CD4-positive, alpha-beta T cell (primary cell): Measurements from ENCODE around the gene CD4. TPM values are rescaled to one million over a fixed set of nuclear protein-coding genes. Genes with fewer than 3 reads are reported as not detected.

Source experiments
- ATAC-seq: fragments of 200-7000 bp; cut with Tn5 transposase; one replicate; pipeline ENCODE4 v1.10.0; 2022; ENCODE audit warnings: mild to moderate bottlenecking; ENCODE audit not compliant: poor library complexity
- CTCF ChIA-PET: fragments of 350-600 bp; sonication (Branson Sonifier 250); formaldehyde crosslinking; loops from one replicate; lab custom pipeline; 2021; ENCODE audit warnings: antibody characterized with exemption, inconsistent platforms; lab: Charles Lee
- POLR2A ChIA-PET: fragments of 350-600 bp; sonication (Branson Sonifier 250); formaldehyde crosslinking; loops from one replicate; lab custom pipeline; 2021; ENCODE audit warnings: antibody characterized with exemption, inconsistent platforms; lab: Charles Lee
- DNase-seq, 14 experiments: peaks; one replicate each; pipeline ENCODE4 v3.0.0-alpha.2; 2013 to 2020; ENCODE audit warnings: mixed read lengths in 2 of 14
- H3K27ac ChIP-seq, 2 donors: one replicate each; pipeline versions ENCODE4 v1.5.1 to v1.7.0; 2013; ENCODE audit warnings: low read length in 2 of 2, low read depth in 1 of 2, mild to moderate bottlenecking in 1 of 2
- H3K27me3 ChIP-seq, 2 experiments: 1 replicate in 1 of 2; 2 replicates in 1 of 2; pipeline versions ENCODE4 v1.6.1 to v1.7.0; 2013; ENCODE audit warnings: low read length in 2 of 2, control low read depth in 1 of 2, mild to moderate bottlenecking in 1 of 2, moderate library complexity in 1 of 2; ENCODE audit not compliant: insufficient read depth in 2 of 2, control insufficient read depth in 1 of 2
- H3K36me3 ChIP-seq: one replicate; pipeline ENCODE4 v1.6.1; 2013; ENCODE audit warnings: low read length, control low read depth; ENCODE audit not compliant: insufficient read depth
- H3K4me1 ChIP-seq: one replicate; pipeline ENCODE4 v1.6.1; 2013; ENCODE audit warnings: low read length, control low read depth; ENCODE audit not compliant: insufficient read depth
- H3K4me3 ChIP-seq: one replicate; pipeline ENCODE4 v1.5.1; 2013; ENCODE audit warnings: mild to moderate bottlenecking, low read length, moderate library complexity
- H3K9me3 ChIP-seq, 2 experiments: 1 replicate in 1 of 2; 2 replicates in 1 of 2; pipeline versions ENCODE4 v1.6.1 to v1.7.0; 2013; ENCODE audit warnings: low read length in 2 of 2, mild to moderate bottlenecking in 2 of 2, control low read depth in 1 of 2, moderate library complexity in 1 of 2; ENCODE audit not compliant: control insufficient read depth in 1 of 2, insufficient read depth in 1 of 2
- H3K27ac Mint-ChIP-seq: one replicate; pipeline ENCODE4 v1.8.0; 2020; ENCODE audit warnings: mixed read lengths
- H3K27me3 Mint-ChIP-seq: one replicate; pipeline ENCODE4 v1.8.0; 2021; ENCODE audit warnings: mixed read lengths
- H3K36me3 Mint-ChIP-seq: one replicate; pipeline ENCODE4 v1.8.0; 2021; ENCODE audit warnings: low read depth, mixed read lengths
- H3K4me1 Mint-ChIP-seq: one replicate; pipeline ENCODE4 v1.8.0; 2021; ENCODE audit warnings: low read depth, mixed read lengths
- H3K4me3 Mint-ChIP-seq: one replicate; pipeline ENCODE4 v1.8.0; 2020; ENCODE audit warnings: mild to moderate bottlenecking, mixed read lengths
- H3K9me3 Mint-ChIP-seq: one replicate; pipeline ENCODE4 v1.8.0; 2020; ENCODE audit warnings: mixed read lengths
- intact Hi-C, 2 experiments: fragments of 100-400 bp; cut with DNase I in 1 of 2; cut with micrococcal nuclease in 1 of 2; formaldehyde crosslinking; loops; one replicate each; pipeline versions ENCODE4 v1.15.1 to v1.9.0; 2023 to 2025; cut with DNase I, micrococcal nuclease
- total RNA-seq, 174 experiments: library from RNA in 2 of 174; stranded (reverse) in 2 of 174; gene quantifications; one replicate each; pipeline ENCODE4 v1.2.3 and lab custom pipeline; 2021 to 2026
- TF ChIP-seq, protein P1 (sequence below): fragments of 200-600 bp; IDR thresholded peaks from one replicate; pipeline ENCODE4 v1.8.0; 2022; ENCODE audit warnings: antibody characterized with exemption, mild to moderate bottlenecking

The CD4 gene
- total RNA-seq, 2 experiments from 2014 or later: 134 to 136 TPM

DNA sequence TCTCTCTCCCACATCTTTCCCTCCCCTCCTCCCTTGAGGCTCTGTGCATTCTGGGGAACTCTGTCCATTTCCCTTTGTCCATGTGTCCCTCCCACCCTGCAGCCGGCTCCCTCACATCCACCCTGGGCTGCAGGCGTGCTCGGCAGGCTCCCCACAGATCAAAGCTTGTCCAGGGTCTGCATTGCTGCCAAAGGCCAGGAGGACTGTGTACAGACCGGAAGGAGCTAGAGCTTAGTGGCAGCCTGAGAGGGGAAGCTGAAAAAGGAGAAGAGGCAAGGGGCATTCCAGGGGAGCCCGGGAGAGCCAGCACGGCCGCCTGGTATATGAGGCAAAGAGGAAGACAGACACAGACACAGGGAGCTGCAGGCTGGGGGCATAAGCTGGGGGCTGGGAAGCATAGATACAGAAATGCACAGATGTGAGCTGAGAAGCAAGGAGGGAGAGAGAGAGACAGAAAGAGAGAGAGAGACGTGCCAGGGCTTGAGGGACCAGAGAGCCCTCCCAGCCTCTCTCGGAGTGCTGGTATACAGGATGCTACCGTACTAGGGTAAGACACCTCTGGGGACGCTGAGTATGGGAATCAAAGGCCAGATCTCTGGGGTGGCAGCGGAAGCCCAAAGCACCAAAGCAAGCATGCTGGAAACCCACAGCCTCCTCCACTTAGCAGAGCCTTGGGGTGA lies 3.3 kb downstream of the CD4 start:
- ChIA-PET POLR2A (interaction anchor here (0.6 to 3.5 kb wide), 14 partner anchors 9 to 258 kb away, joined by 3 to 18 read pairs (median 9); partner anchors contain the start of genes C12orf57, CDCA3, COPS7A and GAPDH), CTCF (interaction anchor here (0.8 to 3.9 kb wide), 4 partner anchors 33 to 98 kb away, joined by 3 to 21 read pairs (median 4); partner anchors contain the start of gene MLF2)
- Histone ChIP-seq H3K36me3 (peaks cover 42% of the 10 kb centered on the region), H3K27me3 (no peaks in the 10 kb centered on the region), H3K9me3 (no peaks in the 10 kb centered on the region), H3K4me1 (peaks cover 79% of the 10 kb centered on the region), H3K27ac (peak overlapping the region; percentile 72 to 81), H3K4me3 (peak overlapping the region; percentile 66)
- Mint-ChIP-seq H3K27me3 (no peaks in the 10 kb centered on the region), H3K4me3 (peak overlapping the region; percentile 96), H3K27ac (peak overlapping the region; percentile 93), H3K36me3 (peaks cover 76% of the 10 kb centered on the region), H3K9me3 (no peaks in the 10 kb centered on the region), H3K4me1 (peaks cover 80% of the 10 kb centered on the region)
- intact Hi-C loops: loop anchor here (2.0 to 5.0 kb wide), 2 partner anchors 16 to 185 kb away; partner anchors contain the start of gene CHD4 (in 1 of the 2)
- ATAC-seq (peak; percentile 69), DNase-seq (peak in 12 of 14 experiments; percentile 41 to 75 (median 58))
- TF ChIP-seq, protein P1, sequence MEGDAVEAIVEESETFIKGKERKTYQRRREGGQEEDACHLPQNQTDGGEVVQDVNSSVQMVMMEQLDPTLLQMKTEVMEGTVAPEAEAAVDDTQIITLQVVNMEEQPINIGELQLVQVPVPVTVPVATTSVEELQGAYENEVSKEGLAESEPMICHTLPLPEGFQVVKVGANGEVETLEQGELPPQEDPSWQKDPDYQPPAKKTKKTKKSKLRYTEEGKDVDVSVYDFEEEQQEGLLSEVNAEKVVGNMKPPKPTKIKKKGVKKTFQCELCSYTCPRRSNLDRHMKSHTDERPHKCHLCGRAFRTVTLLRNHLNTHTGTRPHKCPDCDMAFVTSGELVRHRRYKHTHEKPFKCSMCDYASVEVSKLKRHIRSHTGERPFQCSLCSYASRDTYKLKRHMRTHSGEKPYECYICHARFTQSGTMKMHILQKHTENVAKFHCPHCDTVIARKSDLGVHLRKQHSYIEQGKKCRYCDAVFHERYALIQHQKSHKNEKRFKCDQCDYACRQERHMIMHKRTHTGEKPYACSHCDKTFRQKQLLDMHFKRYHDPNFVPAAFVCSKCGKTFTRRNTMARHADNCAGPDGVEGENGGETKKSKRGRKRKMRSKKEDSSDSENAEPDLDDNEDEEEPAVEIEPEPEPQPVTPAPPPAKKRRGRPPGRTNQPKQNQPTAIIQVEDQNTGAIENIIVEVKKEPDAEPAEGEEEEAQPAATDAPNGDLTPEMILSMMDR: no peak

DNA sequence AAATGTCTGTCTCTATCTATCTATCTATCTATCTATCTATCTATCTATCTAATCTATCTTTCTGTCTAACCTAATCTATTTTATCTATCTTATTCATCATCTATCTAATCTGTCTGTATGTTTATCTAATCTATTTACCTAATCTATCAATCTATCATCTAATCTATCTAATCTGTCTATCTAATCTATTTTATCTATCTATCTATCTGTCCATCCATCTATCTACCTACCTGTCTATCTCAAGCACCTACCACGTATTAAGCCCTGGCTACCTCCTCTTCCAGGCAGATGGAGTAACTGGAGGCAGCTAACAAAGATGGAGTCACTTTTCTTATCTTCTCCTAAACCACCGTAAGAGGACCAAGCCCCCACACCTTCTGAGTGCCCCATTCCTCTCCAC lies 5.8 kb downstream of the CD4 start:
- CTCF ChIA-PET: no interaction called here
- POLR2A ChIA-PET: interaction anchor here (0.7 kb wide), 1 partner anchor 115 kb away, joined by 3 read pairs; no protein-coding TSS in a partner anchor
- Mint-ChIP-seq H3K9me3 (no peaks in the 10 kb centered on the region), H3K27me3 (no peaks in the 10 kb centered on the region), H3K36me3 (peaks cover 91% of the 10 kb centered on the region), H3K27ac (peak overlapping the region; percentile 75), H3K4me1 (peaks cover 78% of the 10 kb centered on the region), H3K4me3 (peak overlapping the region; percentile 65)
- no peak overlapping the region for H3K27ac ChIP-seq
- peaks cover 61% of the 10 kb centered on the region for H3K36me3 ChIP-seq
- no peak for ATAC-seq
- intact Hi-C loops: no loop called here
- TF ChIP-seq, protein P1: no peak
- no peak for DNase-seq
- H3K4me1 ChIP-seq: peaks cover 74% of the 10 kb centered on the region
- no peak overlapping the region for H3K4me3 ChIP-seq
- no peaks in the 10 kb centered on the region for H3K27me3 ChIP-seq
- H3K9me3 ChIP-seq: no peaks in the 10 kb centered on the region

DNA sequence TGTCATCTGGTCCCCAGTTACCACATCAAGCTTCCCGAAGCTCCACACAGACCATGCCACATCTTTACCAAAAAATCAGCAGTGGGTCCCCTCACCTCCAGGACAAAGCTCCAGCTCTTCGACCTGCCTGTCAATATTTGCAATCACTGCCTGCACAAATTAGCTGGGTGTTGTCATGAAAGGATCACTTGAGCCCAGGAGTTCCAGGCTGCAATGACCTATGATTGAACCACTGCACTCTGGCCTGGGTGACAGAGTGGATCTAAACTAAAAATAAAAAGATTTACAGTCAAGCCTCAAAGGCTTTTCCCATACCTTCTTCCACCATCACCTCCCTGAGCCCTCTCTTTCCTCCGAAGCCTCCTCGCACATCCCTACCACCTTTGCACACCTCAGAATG lies 7.2 kb downstream of the CD4 start:
- CTCF ChIA-PET: interaction anchor here (0.5 to 1.1 kb wide), 2 partner anchors 18 to 107 kb away, joined by 3 to 5 read pairs; partner anchors contain the start of gene ZNF384

More for the DNA sequence above, 7.2 kb downstream of the CD4 start:
- Mint-ChIP-seq H3K4me3 (no peak overlapping the region), H3K4me1 (peaks cover 68% of the 10 kb centered on the region), H3K27ac (peak overlapping the region; percentile 47), H3K27me3 (no peaks in the 10 kb centered on the region), H3K36me3 (peaks cover 84% of the 10 kb centered on the region), H3K9me3 (no peaks in the 10 kb centered on the region)
- Histone ChIP-seq H3K27me3 (no peaks in the 10 kb centered on the region), H3K4me3 (no peak overlapping the region), H3K4me1 (peaks cover 63% of the 10 kb centered on the region), H3K36me3 (peaks cover 69% of the 10 kb centered on the region), H3K9me3 (no peaks in the 10 kb centered on the region), H3K27ac (no peak overlapping the region)
- TF ChIP-seq, protein P1: no peak
- no peak for ATAC-seq
- POLR2A ChIA-PET: interaction anchor here (1.0 to 1.1 kb wide), 2 partner anchors 9 to 31 kb away, joined by 3 read pairs; partner anchors contain the start of gene PTMS
- intact Hi-C loops: no loop called here
- DNase-seq: no peak
